Endothelial cell of umbilical vein (primary cell): ENCODE results near the gene SGTA.

ENCODE experiments used
- EZH2 ChIP-seq: IDR thresholded peaks from 2 replicates; pipeline ENCODE4 v1.6.1; 2012; ENCODE audit warnings: borderline replicate concordance, low read depth, mild to moderate bottlenecking, moderate library complexity, low read length, inconsistent platforms; ENCODE audit not compliant: severe bottlenecking
- MYC ChIP-seq: IDR thresholded peaks from one replicate; pipeline ENCODE4 v1.6.1; 2011; ENCODE audit warnings: mild to moderate bottlenecking, low read depth, low read length
- POLR2A ChIP-seq: IDR thresholded peaks from 2 replicates; pipeline ENCODE4 v1.6.1; 2012; ENCODE audit warnings: low read depth, mild to moderate bottlenecking, control low read depth, low read length
- POLR2AphosphoS5 ChIP-seq: IDR thresholded peaks from 2 replicates; pipeline ENCODE4 v1.6.1; 2012; ENCODE audit warnings: low read depth, mild to moderate bottlenecking, control low read depth, low read length, moderate library complexity; ENCODE audit not compliant: insufficient read depth
- TF ChIP-seq, protein P1 (sequence below), 2 donors: IDR thresholded peaks; 1 replicate in 1 of 2; 2 replicates in 1 of 2; pipeline ENCODE4 v1.5.1; 2011; ENCODE audit warnings: low read length in 2 of 2, mild to moderate bottlenecking in 2 of 2, moderate library complexity in 2 of 2, control low read depth in 1 of 2, inconsistent platforms in 1 of 2, low read depth in 1 of 2; ENCODE audit not compliant: insufficient read depth in 1 of 2; ENCODE audit errors: extremely low read depth in 1 of 2

DNA sequence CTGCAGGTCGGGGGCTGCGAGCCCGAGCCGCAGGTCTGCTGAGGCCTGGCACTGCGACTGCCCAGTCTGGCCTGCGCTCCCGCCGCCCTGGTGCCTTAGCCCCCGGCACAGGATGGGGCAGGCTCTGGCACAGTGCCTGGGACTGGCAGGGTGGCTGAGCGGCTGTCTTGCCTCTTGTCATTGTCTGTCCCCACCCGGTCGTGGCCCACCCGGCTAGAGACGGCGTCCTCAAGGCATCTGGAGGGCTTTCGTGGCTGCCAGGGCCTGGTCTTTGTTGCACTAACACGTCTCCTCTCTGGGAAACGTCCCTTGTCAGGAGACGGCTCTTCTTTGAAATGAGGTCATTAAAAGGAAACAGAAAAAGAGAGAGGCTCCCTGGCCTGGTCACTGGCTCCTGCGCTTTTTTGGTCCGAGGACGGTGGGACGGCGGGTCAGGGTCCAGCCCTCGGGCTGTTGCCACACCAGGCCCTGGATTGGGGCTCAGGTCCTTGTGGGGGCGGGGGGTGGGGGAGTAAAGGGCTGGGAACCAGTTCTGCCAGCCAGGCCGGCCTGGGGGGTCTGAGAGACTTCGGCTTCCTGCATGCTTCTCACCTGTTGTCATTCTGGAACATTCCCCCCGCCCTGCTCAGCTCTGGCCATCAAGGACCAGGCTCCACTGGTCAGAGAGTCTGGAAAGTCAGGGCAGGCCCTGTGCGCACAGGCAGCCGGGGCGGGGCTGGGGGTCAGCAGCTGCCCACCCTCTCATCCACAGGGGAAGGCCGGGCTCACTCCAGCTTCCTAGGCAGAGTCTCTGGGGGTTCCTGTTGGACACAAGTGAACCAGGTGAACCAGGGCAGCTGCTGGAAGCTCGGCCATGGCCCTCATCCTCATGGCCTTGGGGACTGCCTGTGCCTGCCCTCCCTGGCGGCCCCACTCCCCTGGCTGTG lies 30.4 kb upstream of the SGTA start:
- TF ChIP-seq POLR2AphosphoS5 = no peak
- TF ChIP-seq, protein P1, sequence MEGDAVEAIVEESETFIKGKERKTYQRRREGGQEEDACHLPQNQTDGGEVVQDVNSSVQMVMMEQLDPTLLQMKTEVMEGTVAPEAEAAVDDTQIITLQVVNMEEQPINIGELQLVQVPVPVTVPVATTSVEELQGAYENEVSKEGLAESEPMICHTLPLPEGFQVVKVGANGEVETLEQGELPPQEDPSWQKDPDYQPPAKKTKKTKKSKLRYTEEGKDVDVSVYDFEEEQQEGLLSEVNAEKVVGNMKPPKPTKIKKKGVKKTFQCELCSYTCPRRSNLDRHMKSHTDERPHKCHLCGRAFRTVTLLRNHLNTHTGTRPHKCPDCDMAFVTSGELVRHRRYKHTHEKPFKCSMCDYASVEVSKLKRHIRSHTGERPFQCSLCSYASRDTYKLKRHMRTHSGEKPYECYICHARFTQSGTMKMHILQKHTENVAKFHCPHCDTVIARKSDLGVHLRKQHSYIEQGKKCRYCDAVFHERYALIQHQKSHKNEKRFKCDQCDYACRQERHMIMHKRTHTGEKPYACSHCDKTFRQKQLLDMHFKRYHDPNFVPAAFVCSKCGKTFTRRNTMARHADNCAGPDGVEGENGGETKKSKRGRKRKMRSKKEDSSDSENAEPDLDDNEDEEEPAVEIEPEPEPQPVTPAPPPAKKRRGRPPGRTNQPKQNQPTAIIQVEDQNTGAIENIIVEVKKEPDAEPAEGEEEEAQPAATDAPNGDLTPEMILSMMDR (IDR thresholded peaks at IDR 0.05; ENCODE audit: extremely low read depth in 1 of 2, insufficient read depth in 1 of 2, low read depth in 1 of 2, low read length in 2 of 2) = no peak
- TF ChIP-seq EZH2 = no peak
- TF ChIP-seq MYC = no peak
- TF ChIP-seq POLR2A = no peak
